HG02642 (cell line): ENCODE measurements around the gene PDCD4.

Source experiments
- ATAC-seq: cut with Tn5 transposase; IDR thresholded peaks from one replicate; pipeline ENCODE4 v1.9.1; 2021; ENCODE audit warnings: mild to moderate bottlenecking; ENCODE audit not compliant: unreplicated experiment, poor library complexity

PDCD4 gene

DNA sequence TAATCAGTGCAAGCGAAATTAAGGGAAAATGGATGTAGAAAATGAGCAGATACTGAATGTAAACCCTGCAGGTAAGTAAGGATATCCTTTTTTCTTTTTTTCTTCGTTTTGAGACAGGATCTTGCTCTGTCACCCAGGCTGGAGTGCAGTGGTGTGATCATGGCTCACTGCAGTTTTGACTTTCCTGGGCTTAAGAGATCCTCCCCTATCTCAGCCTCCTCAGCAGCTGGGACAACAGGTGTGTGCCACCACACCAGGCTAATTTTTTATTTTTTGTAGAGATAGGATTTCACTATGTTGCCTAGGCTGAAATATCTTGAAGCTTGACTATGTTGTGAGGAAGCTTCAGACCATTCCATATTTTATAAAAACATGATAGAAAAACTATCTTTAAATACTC, 4.3 kb downstream of the PDCD4 start:
- no peak for ATAC-seq

- no peak for ATAC-seq
Measured at GRCh38 chr10:110876788-110877187, 5.1 kb downstream of the PDCD4 start.

- no peak for ATAC-seq
Measured at GRCh38 chr10:110880012-110880411, 8.3 kb downstream of the PDCD4 start.

DNA sequence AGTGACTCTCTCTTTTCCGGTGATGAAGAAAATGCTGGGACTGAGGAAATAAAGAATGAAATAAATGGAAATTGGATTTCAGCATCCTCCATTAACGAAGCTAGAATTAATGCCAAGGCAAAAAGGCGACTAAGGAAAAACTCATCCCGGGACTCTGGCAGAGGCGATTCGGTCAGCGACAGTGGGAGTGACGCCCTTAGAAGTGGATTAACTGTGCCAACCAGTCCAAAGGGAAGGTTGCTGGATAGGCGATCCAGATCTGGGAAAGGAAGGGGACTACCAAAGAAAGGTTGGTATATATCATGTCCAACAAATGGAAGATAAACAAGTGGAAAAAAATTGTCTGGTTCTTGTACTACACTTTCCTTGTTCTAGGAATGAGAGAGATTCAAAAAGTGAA, 9.5 kb downstream of the PDCD4 start:
- ATAC-seq, result no peak

- no peak for ATAC-seq
Measured at GRCh38 chr10:110881905-110882304, 10.2 kb downstream of the PDCD4 start.

DNA sequence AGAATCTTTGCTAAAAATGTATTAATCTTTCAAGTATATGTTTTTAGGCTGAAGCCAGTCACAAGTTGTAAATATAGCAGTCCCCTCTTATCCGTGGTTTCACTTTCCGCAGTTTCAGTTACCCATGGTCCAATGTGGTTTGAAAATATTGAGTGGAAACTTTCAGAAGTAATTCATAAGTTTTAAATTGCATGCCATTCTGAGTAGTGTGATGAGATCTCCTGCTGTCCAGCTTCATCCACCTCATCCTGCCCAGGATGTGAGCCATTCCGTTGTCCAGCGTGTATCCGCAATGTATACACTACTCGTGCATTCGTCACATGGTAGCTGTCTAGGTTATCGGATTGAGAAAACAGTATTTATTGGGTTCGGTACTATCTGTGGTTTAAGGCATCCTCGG, 12.2 kb downstream of the PDCD4 start:
- no peak for ATAC-seq

DNA sequence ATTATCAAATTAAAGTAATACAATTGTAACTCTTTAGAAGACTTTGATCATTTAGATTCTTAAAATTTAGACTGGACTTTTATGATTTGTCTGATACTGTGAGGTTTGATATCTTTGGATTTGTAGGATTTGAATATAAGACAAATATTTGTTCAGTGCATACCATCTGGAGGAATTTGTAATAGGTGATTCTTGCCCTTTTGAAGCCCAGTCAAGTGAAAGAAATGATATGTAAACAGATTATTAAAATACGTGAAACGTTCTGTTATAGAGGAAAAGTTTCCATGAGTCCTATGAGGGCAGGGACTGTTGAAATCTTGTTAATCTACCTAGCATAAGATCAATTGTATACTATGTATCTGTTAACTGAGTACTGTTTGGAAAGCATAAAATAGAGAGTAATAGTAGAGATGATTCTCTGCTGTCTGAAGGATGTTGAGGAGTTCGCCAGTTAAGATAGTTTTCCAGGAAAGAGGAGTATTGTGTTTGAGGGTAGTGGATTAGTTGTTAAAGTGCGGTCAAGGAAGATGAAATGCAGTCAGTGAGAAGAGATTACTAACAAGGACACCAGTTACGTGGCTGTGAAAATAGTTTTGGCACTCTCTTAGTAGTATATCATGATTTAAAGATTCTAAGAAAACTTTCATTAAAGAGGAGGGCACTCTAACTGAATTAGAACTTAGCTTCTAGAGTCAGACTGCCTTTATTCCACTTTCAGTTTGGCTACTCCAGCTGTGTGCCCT, 14.4 kb downstream of the PDCD4 start:
- no peak for ATAC-seq

DNA sequence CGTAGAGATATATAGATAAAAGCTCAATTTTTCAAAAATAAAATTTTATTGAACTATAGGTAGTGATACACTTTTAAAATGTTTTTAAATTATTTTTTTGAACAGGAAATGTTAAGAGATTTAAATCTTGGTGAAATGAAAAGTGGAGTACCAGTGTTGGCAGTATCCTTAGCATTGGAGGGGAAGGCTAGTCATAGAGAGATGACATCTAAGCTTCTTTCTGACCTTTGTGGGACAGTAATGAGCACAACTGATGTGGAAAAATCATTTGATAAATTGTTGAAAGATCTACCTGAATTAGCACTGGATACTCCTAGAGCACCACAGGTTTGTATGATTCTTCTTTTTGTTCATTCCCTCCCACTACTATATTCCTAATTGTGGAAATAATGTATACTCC, 15.8 kb downstream of the PDCD4 start:
- no peak for ATAC-seq

DNA sequence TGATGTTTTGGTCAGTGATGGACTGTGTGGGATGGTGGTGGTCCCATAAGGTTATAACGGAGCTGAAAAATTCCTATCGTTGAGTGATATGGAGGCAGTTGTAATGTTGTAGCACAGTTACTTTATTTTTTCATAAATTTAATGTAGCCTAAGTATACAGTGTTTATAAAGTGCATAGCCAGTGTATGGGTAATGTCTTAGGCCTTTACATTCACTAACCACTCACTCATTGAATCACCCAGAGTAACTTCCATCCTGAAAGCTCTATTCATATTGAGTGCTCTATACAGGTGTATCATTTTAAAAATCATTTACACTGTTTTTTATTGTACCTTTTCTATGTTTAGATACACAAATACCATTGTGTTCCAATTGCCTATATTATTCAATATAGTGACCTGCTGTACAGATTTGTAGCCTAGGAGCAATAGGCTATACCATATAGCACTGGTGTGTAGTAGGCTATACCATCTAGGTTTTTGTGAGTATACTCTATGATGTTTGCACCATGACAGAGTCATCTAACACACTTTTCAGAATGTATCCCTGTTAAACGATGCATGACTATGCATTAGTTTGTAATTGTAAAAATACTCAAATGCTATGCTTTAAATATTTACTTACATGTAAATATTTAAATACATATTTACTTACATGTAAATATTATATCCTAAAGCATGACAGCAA, 21.0 kb downstream of the PDCD4 start:
- no peak for ATAC-seq

GRCh38 chr10:110893559-110894179, 21.9 kb downstream of the PDCD4 start:
- peak; percentile 69 for ATAC-seq

GRCh38 chr10:110897184-110897583, 25.5 kb downstream of the PDCD4 start:
- no peak for ATAC-seq

- no peak for ATAC-seq
Measured at GRCh38 chr10:110898391-110898790, 26.7 kb downstream of the PDCD4 start.

DNA sequence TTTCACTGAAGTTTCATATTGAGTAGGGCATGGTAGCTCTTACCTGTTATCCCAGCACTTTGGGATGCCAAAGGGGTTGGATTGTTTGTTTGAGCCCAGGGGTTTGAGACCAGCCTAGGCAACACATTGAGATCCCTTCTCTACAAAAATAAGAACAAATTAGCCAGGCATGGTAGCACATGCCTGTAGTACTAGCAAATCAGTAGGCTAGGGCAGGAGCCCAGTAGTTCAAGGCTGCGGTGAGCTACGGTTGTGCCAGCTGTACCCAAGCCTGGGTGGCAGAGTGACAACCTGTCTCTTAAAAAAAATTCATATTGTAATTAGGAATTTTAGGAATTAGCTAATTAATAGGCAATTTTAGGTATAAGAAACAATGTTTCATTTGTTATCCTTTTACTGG, 29.3 kb downstream of the PDCD4 start:
- no peak for ATAC-seq

DNA sequence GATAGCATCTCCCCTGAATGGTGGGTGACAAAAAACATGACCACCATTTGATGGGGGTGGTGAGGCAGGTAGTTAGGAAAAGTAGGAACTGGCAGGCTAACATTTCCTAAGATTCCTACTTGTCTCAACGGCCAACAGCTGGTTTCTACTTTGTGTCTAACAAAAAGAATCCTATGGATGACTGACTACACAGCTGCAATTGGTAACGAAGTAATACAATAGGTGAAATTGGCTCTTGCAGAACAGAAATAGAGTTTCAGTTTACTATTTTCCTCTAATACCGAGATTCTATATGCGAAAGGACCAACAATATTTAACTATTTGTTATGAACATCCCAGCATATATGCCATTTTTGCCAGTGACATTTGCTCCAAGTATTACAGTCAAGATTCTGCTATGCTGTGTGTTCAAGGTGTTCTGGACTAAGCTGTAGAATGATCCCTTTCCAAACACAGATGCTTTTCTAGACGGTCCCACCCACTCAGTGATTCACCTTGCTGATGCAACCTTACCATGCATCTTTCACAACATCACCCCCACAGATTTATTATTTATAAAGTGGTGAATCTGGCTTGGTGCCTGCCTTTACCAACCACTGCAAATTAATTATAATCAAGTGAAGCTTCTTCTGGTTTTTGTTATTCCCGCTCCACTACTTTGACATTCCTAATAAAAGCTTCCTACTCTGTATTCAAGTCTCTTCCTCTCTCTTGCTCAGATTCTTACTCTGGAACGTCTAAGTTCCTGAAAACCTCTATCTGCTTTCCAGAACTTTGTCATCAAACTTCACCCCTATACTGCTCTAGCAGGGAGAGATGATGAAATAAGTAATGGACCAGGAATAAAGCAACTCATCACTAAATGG, 30.5 kb downstream of the PDCD4 start:
- no peak for ATAC-seq

- ATAC-seq, result no peak
Measured at GRCh38 chr10:110903280-110904278, 31.9 kb downstream of the PDCD4 start.

DNA sequence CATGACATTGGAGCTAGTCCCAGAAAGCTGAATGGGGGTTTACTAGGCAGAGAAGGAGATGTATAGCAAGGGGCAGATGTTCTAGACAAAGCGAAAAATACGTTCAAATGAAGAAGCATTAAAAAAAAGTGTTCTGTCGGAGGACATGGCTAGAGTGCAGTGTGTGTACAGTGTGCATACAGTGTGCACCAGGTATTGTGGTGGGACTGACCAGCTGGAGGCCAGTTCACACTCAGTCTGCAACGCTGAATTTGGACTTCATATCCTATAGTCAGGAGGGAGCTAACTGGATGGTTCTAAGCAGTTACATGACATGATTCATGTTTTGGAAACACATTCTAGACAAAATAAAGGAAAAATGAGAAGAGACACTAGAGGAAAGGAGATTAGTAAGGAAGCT, 38.4 kb downstream of the PDCD4 start:
- ATAC-seq, result no peak

DNA sequence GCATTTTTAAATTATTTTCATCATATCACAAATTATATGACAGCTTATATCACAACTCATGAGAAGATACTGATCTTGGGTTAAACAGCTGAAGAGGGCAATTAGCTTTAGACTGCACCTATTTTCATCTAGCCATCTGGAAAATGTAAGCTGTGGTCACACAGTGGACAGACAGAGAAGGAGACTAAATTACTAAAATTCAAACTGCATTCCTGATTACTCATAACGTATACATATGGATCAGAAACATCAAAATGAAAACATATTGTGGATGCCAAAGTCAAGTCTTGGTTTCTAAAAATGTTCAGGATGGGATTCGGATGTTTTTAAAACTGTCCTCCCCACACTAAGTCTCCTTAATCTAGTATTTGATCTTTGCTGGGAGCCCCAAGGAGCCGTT, 40.6 kb downstream of the PDCD4 start:
- no peak for ATAC-seq

GRCh38 chr10:110914431-110914830, 42.7 kb downstream of the PDCD4 start:
- ATAC-seq, result no peak

DNA sequence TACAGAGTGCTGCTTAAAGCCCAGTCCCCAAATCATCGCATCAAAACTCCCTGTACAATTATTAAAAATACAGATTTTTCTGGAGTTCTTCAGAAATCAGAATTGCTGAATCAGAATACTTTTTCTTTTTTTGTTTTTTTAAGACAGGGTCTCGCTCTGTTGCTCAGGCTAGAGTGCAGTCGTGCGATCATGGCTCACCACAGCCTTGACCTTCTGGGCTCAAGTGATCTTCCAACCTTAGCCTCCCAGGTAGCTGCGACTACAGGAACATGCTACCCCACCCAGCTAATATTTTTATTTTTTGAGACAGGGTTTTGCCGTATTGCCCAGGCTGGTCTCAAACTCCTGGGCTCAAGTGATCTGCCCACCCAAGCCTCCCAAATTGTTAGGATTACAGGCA, 43.3 kb downstream of the PDCD4 start:
- no peak for ATAC-seq
